ENCODE data around the gene DSG1.

Gene DSG1

GRCh38 chr18:31354990-31355389, 37.0 kb downstream of the DSG1 start:
- no peak overlapping the region for H3K27ac Mint-ChIP-seq

GRCh38 chr18:31356025-31356424, 38.1 kb downstream of the DSG1 start:
- Mint-ChIP-seq H3K27me3 (ENCODE audit: low read depth, poor library complexity) (no peaks in the 10 kb centered on the region), H3K9me3 (peaks cover 24% of the 10 kb centered on the region), H3K36me3 (ENCODE audit: low read depth) (peaks cover 10% of the 10 kb centered on the region), H3K4me1 (no peaks in the 10 kb centered on the region), H3K4me3 (no peak overlapping the region), H3K27ac (no peak overlapping the region)
- TF ChIP-seq, protein P1, sequence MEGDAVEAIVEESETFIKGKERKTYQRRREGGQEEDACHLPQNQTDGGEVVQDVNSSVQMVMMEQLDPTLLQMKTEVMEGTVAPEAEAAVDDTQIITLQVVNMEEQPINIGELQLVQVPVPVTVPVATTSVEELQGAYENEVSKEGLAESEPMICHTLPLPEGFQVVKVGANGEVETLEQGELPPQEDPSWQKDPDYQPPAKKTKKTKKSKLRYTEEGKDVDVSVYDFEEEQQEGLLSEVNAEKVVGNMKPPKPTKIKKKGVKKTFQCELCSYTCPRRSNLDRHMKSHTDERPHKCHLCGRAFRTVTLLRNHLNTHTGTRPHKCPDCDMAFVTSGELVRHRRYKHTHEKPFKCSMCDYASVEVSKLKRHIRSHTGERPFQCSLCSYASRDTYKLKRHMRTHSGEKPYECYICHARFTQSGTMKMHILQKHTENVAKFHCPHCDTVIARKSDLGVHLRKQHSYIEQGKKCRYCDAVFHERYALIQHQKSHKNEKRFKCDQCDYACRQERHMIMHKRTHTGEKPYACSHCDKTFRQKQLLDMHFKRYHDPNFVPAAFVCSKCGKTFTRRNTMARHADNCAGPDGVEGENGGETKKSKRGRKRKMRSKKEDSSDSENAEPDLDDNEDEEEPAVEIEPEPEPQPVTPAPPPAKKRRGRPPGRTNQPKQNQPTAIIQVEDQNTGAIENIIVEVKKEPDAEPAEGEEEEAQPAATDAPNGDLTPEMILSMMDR (IDR thresholded peaks at IDR 0.05) = no peak
- no peak for DNase-seq

More at GRCh38 chr18:31354990-31355389, 37.0 kb downstream of the DSG1 start:
- no peak for DNase-seq
- Mint-ChIP-seq H3K9me3 (peaks cover 24% of the 10 kb centered on the region), H3K4me3 (no peak overlapping the region), H3K36me3 (ENCODE audit: low read depth) (peaks cover 10% of the 10 kb centered on the region), H3K4me1 (no peaks in the 10 kb centered on the region), H3K27me3 (ENCODE audit: low read depth, poor library complexity) (no peaks in the 10 kb centered on the region)
- TF ChIP-seq, protein P1 (IDR thresholded peaks at IDR 0.05) = no peak

DNA sequence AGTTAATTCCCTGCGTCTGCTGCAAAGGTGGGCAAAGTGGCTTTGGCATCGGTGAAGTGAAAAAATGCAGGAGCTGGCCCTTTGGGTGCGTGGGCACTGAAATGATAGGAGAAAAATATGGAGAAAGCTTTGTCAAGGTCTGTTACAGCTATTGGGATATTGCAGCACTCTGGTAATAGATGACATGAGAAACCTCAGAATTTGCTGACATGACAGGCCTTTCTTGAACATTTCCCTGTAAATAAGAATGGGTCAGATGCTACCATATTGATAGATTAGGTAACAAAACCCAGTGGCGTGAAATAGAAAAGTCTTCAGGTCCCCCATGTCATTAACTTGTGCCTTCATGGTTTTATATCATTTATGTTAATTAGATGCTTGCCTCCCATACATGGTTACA, 46.2 kb downstream of the DSG1 start:
- Mint-ChIP-seq H3K27ac (no peak overlapping the region), H3K4me1 (peaks cover 8% of the 10 kb centered on the region)

GRCh38 chr18:31369478-31369877, 51.5 kb downstream of the DSG1 start:
- TF ChIP-seq, protein P1 (IDR thresholded peaks at IDR 0.05) = no peak
- H3K4me1 Mint-ChIP-seq = peaks cover 22% of the 10 kb centered on the region
- peaks cover 4% of the 10 kb centered on the region for H3K27me3 Mint-ChIP-seq (ENCODE audit: low read depth, poor library complexity)
- H3K27ac Mint-ChIP-seq = no peak overlapping the region
- DNase-seq = no peak
- H3K9me3 Mint-ChIP-seq = peaks cover 13% of the 10 kb centered on the region
- no peak overlapping the region for H3K4me3 Mint-ChIP-seq
- H3K36me3 Mint-ChIP-seq (ENCODE audit: low read depth) = no peaks in the 10 kb centered on the region

More for the DNA sequence above, 46.2 kb downstream of the DSG1 start:
- Mint-ChIP-seq H3K9me3 (peaks cover 13% of the 10 kb centered on the region), H3K27me3 (ENCODE audit: low read depth, poor library complexity) (peaks cover 4% of the 10 kb centered on the region), H3K36me3 (ENCODE audit: low read depth) (peaks cover 5% of the 10 kb centered on the region), H3K4me3 (no peak overlapping the region)
- no peak for DNase-seq
- TF ChIP-seq, protein P1 (IDR thresholded peaks at IDR 0.05) = no peak

DNA sequence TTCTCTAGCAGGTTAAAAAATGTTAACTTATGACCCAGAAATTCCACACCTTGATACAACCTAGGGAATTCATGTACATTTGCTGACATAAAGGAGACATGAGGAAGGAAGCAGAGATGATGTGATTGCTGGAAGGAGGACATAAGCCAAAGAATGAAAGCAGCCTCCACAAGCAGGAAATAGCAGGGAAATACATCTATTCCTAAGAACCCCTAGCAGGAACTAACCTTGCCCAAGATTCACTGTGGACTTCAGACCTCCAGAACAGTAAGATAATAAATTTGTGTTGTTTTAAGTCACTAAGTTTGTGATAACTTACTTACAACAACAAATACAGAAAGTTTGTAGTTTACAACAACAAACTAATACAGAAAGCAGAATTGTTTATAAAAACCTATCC, 54.0 kb downstream of the DSG1 start:
- peaks cover 37% of the 10 kb centered on the region for H3K4me1 Mint-ChIP-seq
- H3K27me3 Mint-ChIP-seq (ENCODE audit: low read depth, poor library complexity) = peaks cover 4% of the 10 kb centered on the region
- peaks cover 13% of the 10 kb centered on the region for H3K9me3 Mint-ChIP-seq
- DNase-seq = no peak
- TF ChIP-seq, protein P1 (IDR thresholded peaks at IDR 0.05) = no peak
- H3K4me3 Mint-ChIP-seq = no peak overlapping the region
- no peaks in the 10 kb centered on the region for H3K36me3 Mint-ChIP-seq (ENCODE audit: low read depth)
- H3K27ac Mint-ChIP-seq = peak overlapping the region; percentile 44

DNA sequence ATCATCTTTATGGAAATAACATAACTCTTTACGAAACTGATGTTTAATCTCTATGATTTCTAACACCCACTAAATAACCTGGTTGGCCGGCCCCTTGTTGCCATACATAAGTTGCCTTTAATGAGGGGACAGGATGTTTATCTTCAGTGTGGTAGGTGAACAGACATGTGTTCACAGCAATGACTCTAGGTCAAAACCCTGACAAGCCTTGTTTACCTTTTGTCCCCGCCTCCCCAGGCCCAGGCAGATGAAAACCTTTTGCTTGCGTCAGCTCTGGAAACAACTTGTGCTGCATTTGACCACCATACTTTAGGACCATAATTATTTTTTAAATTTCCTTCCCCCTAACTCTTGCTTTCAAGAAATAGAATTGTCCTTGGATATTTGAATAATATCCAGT, 55.7 kb downstream of the DSG1 start:
- no peak overlapping the region for H3K4me3 Mint-ChIP-seq
- peak overlapping the region; percentile 64 for H3K27ac Mint-ChIP-seq
- H3K27me3 Mint-ChIP-seq (ENCODE audit: low read depth, poor library complexity) = no peaks in the 10 kb centered on the region
- peaks cover 2% of the 10 kb centered on the region for H3K9me3 Mint-ChIP-seq
- TF ChIP-seq, protein P1 (IDR thresholded peaks at IDR 0.05) = no peak
- no peaks in the 10 kb centered on the region for H3K36me3 Mint-ChIP-seq (ENCODE audit: low read depth)
- no peak for DNase-seq
- peaks cover 37% of the 10 kb centered on the region for H3K4me1 Mint-ChIP-seq

All from nephron progenitor cell (in vitro differentiated cells).